ENCODE data around the gene ZNF81.

DNA sequence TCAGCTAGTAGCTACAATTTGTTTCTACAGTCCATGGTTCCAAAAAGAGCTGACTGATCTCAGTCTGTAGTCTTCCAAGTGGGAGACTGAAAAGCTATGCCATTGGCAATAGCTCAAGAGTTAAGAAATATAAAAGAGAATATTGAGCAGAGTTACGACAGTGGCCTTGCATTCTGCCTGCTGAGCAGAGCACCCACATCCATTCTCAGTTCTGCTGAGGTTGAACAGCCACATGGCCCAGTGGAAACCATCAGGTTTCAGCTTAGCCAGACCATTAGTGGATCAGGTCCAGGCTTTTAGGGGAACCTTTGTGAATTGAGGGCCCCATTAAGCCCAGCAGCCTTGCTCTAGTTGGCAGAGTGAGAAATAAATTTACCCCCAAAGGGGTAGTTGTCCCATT is 28.1 kb downstream of the ZNF81 start:
- TF ChIP-seq, protein P1, sequence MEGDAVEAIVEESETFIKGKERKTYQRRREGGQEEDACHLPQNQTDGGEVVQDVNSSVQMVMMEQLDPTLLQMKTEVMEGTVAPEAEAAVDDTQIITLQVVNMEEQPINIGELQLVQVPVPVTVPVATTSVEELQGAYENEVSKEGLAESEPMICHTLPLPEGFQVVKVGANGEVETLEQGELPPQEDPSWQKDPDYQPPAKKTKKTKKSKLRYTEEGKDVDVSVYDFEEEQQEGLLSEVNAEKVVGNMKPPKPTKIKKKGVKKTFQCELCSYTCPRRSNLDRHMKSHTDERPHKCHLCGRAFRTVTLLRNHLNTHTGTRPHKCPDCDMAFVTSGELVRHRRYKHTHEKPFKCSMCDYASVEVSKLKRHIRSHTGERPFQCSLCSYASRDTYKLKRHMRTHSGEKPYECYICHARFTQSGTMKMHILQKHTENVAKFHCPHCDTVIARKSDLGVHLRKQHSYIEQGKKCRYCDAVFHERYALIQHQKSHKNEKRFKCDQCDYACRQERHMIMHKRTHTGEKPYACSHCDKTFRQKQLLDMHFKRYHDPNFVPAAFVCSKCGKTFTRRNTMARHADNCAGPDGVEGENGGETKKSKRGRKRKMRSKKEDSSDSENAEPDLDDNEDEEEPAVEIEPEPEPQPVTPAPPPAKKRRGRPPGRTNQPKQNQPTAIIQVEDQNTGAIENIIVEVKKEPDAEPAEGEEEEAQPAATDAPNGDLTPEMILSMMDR (conservative IDR thresholded peaks at IDR 0.05; ENCODE audit: low read depth, low read length): no peak
- no peak for TF ChIP-seq EZH2 (IDR thresholded peaks at IDR 0.05; ENCODE audit: low read length, unreplicated experiment)
- no peak for TF ChIP-seq EZH2phosphoT487 (IDR thresholded peaks at IDR 0.05; ENCODE audit: borderline replicate concordance, low read length)

Measured in PC-3 (cell line).